ENCODE measurements around the gene CTNNBL1. TPM values are rescaled to one million over a fixed set of nuclear protein-coding genes. Genes with fewer than 3 reads are reported as not detected.
A peak's percentile ranks its signal among the peaks of the same experiment; 100 is the strongest.

CTNNBL1 gene
- polyA plus RNA-seq, 4 donors, result 36.2 to 66.5 (median 50.1) TPM

GRCh38 chr20:37872161-37872560 is 178.3 kb downstream of the CTNNBL1 start:
- peaks cover 7 to 66% (median 13%) of the 10 kb centered on the region in 3 donors for H3K36me3 ChIP-seq (ENCODE audit: control insufficient read depth in 3 of 3, insufficient read depth in 2 of 3, low read depth in 1 of 3, low read length in 3 of 3)
- H3K27ac ChIP-seq (ENCODE audit: low read depth in 1 of 3, low read length in 2 of 3), result no peak overlapping the region
- 92 to 94% (median 93%) methylated on average over 9 of the region's 9 CpGs for WGBS, 3 donors
- no peaks in the 10 kb centered on the region for H3K27me3 ChIP-seq (ENCODE audit: control insufficient read depth in 3 of 3, insufficient read depth in 3 of 3, low read length in 3 of 3)
- FAIRE-seq (no peak), DNase-seq (no peak)
- no peaks in the 10 kb centered on the region for H3K4me1 ChIP-seq (ENCODE audit: control insufficient read depth in 3 of 3, insufficient read depth in 2 of 3, low read depth in 1 of 3, low read length in 2 of 3)
- no peaks in the 10 kb centered on the region for H3K9me3 ChIP-seq (ENCODE audit: control insufficient read depth in 2 of 2, insufficient read depth in 1 of 2, low read depth in 1 of 2, low read length in 1 of 2)
- H3K4me3 ChIP-seq (ENCODE audit: low read depth in 1 of 3, low read length in 3 of 3), result no peak overlapping the region

- Histone ChIP-seq H3K4me3 (ENCODE audit: low read depth in 1 of 3, low read length in 3 of 3) (no peak overlapping the region), H3K36me3 (ENCODE audit: control insufficient read depth in 3 of 3, insufficient read depth in 2 of 3, low read depth in 1 of 3, low read length in 3 of 3) (peaks cover 7 to 61% (median 13%) of the 10 kb centered on the region in 3 donors), H3K27me3 (ENCODE audit: control insufficient read depth in 3 of 3, insufficient read depth in 3 of 3, low read length in 3 of 3) (no peaks in the 10 kb centered on the region), H3K4me1 (ENCODE audit: control insufficient read depth in 3 of 3, insufficient read depth in 2 of 3, low read depth in 1 of 3, low read length in 2 of 3) (peaks cover 0 to 12% (median 0%) of the 10 kb centered on the region in 3 donors), H3K9me3 (ENCODE audit: control insufficient read depth in 2 of 2, insufficient read depth in 1 of 2, low read depth in 1 of 2, low read length in 1 of 2) (no peaks in the 10 kb centered on the region), H3K27ac (ENCODE audit: low read depth in 1 of 3, low read length in 2 of 3) (no peak overlapping the region)
- DNase-seq (no peak), FAIRE-seq (no peak)
- 94 to 97% (median 96%) methylated on average over 11 of the region's 11 CpGs for WGBS, 3 donors
Observed at GRCh38 chr20:37873884-37874283, 180.1 kb downstream of the CTNNBL1 start.

GRCh38 chr20:37875460-37876175 is 181.8 kb downstream of the CTNNBL1 start:
- Histone ChIP-seq H3K36me3 (ENCODE audit: control insufficient read depth in 3 of 3, insufficient read depth in 2 of 3, low read depth in 1 of 3, low read length in 3 of 3) (peaks cover 7 to 48% (median 8%) of the 10 kb centered on the region in 3 donors), H3K4me1 (ENCODE audit: control insufficient read depth in 3 of 3, insufficient read depth in 2 of 3, low read depth in 1 of 3, low read length in 2 of 3) (peaks cover 0 to 20% (median 0%) of the 10 kb centered on the region in 3 donors), H3K4me3 (ENCODE audit: low read depth in 1 of 3, low read length in 3 of 3) (no peak overlapping the region), H3K9me3 (ENCODE audit: control insufficient read depth in 2 of 2, insufficient read depth in 1 of 2, low read depth in 1 of 2, low read length in 1 of 2) (no peaks in the 10 kb centered on the region), H3K27ac (ENCODE audit: low read depth in 1 of 3, low read length in 2 of 3) (no peak overlapping the region), H3K27me3 (ENCODE audit: control insufficient read depth in 3 of 3, insufficient read depth in 3 of 3, low read length in 3 of 3) (no peaks in the 10 kb centered on the region)
- FAIRE-seq (no peak), DNase-seq (no peak)
- WGBS, 3 donors, result 88 to 92% (median 91%) methylated on average over 24 of the region's 24 CpGs

- no peak for DNase-seq
- Histone ChIP-seq H3K9me3 (ENCODE audit: control insufficient read depth in 2 of 2, insufficient read depth in 1 of 2, low read depth in 1 of 2, low read length in 1 of 2) (no peaks in the 10 kb centered on the region), H3K27ac (ENCODE audit: low read depth in 1 of 3, low read length in 2 of 3) (no peak overlapping the region), H3K4me1 (ENCODE audit: control insufficient read depth in 3 of 3, insufficient read depth in 2 of 3, low read depth in 1 of 3, low read length in 2 of 3) (peaks cover 0 to 30% (median 0%) of the 10 kb centered on the region in 3 donors), H3K36me3 (ENCODE audit: control insufficient read depth in 3 of 3, insufficient read depth in 2 of 3, low read depth in 1 of 3, low read length in 3 of 3) (peaks cover 6 to 35% (median 6%) of the 10 kb centered on the region in 3 donors), H3K27me3 (ENCODE audit: control insufficient read depth in 3 of 3, insufficient read depth in 3 of 3, low read length in 3 of 3) (no peaks in the 10 kb centered on the region), H3K4me3 (ENCODE audit: low read depth in 1 of 3, low read length in 3 of 3) (no peak overlapping the region)
- no peak for FAIRE-seq
- 71 to 82% (median 73%) methylated on average over 7 of the region's 7 CpGs for WGBS, 3 donors
Observed at GRCh38 chr20:37876863-37877262, 183.0 kb downstream of the CTNNBL1 start.

DNA sequence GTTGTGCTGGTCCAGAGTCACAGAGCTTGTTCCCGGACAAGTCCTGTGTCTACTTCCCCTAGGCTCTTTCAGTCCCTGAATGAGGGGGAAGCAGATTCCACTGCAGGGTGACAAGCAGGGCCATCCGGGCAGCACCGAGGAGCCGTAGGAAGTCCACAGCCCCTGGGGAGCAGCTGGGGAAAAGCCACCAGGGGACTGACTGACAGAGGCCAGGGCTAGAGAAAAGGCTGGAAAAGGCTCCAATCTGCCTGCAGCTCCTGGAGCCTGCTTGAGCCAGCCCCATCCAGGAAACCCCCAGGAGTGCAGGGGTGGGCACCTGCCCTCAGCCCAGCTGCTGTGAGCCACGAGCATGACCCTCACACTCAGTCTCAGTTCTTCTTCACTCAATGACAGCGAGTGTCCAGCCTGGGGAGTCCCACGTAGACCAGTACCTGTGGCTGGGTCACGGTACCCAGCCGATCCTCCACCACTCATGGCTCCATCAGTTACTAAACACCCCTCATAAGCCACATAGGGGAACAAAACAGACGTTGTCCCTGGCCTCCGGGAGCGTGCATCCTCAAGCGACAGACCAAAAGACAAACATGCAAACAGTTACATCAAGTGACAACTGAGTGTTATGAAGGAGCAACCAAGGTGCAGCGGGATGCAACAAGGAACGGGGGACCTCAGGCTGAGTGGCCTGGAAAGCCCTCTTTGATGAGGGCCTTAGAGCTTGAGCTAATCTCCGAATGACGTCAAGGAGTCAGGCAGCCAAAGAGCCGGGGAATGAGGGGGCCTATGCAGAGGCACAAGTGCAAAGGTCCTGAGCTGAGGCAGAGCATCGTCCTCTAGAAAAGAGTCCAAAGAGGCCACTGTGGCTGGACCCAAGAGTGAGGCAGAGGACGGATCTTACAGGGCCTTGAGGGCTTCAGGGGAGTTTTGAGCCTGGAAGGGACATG is 184.3 kb downstream of the CTNNBL1 start:
- H3K27ac ChIP-seq (ENCODE audit: low read depth in 1 of 3, low read length in 2 of 3), result peak overlapping the region in 1 of 3 donors; percentile 51
- H3K36me3 ChIP-seq (ENCODE audit: control insufficient read depth in 3 of 3, insufficient read depth in 2 of 3, low read depth in 1 of 3, low read length in 3 of 3), result peaks cover 0 to 24% (median 3%) of the 10 kb centered on the region in 3 donors
- H3K9me3 ChIP-seq (ENCODE audit: control insufficient read depth in 2 of 2, insufficient read depth in 1 of 2, low read depth in 1 of 2, low read length in 1 of 2), result no peaks in the 10 kb centered on the region
- H3K4me3 ChIP-seq (ENCODE audit: low read depth in 1 of 3, low read length in 3 of 3), result no peak overlapping the region
- peaks cover 0 to 31% (median 0%) of the 10 kb centered on the region in 3 donors for H3K4me1 ChIP-seq (ENCODE audit: control insufficient read depth in 3 of 3, insufficient read depth in 2 of 3, low read depth in 1 of 3, low read length in 2 of 3)
- WGBS, 3 donors, result 66 to 70% (median 68%) methylated on average over 20 of the region's 20 CpGs
- FAIRE-seq, result no peak
- H3K27me3 ChIP-seq (ENCODE audit: control insufficient read depth in 3 of 3, insufficient read depth in 3 of 3, low read length in 3 of 3), result no peaks in the 10 kb centered on the region
- peak in 1 of 2 donors; percentile 85 for DNase-seq

DNA sequence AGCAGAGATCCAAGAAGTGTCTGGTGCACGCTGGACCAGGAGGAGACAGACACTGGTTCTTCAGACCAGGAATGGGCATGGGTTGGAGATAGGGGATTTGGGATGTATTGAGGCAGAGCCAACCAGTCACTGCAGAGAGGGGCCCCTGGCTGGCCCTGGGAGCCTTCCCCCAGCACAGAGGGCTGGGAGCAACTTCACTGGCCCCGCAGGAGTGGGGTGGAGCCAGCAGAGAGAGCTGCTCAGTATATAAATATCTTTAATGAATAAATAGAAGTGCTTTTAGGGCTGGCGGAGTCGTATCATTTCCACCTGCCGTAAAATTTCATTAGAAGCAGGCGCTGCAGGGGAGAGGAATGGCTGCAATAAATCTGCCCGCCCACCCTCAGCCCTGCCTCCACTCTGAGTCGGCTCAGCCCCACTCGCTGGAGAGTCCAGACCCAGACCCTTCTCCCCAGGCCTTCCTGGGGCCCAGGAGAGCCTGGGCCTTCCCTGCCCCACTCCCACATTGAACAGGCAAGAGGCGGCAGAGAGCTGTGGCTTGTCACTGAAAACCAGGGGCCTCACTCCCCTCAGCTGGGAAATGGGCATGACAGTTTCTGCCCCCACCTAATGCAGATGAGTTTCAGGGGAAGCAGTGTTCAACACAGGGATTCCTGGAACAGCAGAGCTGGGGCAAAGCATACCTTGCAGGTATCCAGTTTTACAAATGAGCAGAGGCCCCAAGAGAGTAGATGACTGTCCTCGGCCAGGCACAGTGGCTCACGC is 185.2 kb downstream of the CTNNBL1 start:
- no peaks in the 10 kb centered on the region for H3K27me3 ChIP-seq (ENCODE audit: control insufficient read depth in 3 of 3, insufficient read depth in 3 of 3, low read length in 3 of 3)
- DNase-seq (peak in 1 of 2 donors; percentile 41), FAIRE-seq (no peak)
- H3K4me3 ChIP-seq (ENCODE audit: low read depth in 1 of 3, low read length in 3 of 3), result no peak overlapping the region
- no peaks in the 10 kb centered on the region for H3K9me3 ChIP-seq (ENCODE audit: control insufficient read depth in 2 of 2, insufficient read depth in 1 of 2, low read depth in 1 of 2, low read length in 1 of 2)
- H3K27ac ChIP-seq (ENCODE audit: low read depth in 1 of 3, low read length in 2 of 3), result peak overlapping the region in 1 of 3 donors; percentile 51
- H3K36me3 ChIP-seq (ENCODE audit: control insufficient read depth in 3 of 3, insufficient read depth in 2 of 3, low read depth in 1 of 3, low read length in 3 of 3), result peaks cover 0 to 18% (median 0%) of the 10 kb centered on the region in 3 donors
- 59 to 65% (median 60%) methylated on average over 12 of the region's 12 CpGs for WGBS, 3 donors
- peaks cover 0 to 31% (median 0%) of the 10 kb centered on the region in 3 donors for H3K4me1 ChIP-seq (ENCODE audit: control insufficient read depth in 3 of 3, insufficient read depth in 2 of 3, low read depth in 1 of 3, low read length in 2 of 3)

GRCh38 chr20:37879843-37880242 is 186.0 kb downstream of the CTNNBL1 start:
- 73 to 100% (median 97%) methylated on average over 1 of the region's 1 CpG for WGBS, 3 donors
- no peaks in the 10 kb centered on the region for H3K9me3 ChIP-seq (ENCODE audit: control insufficient read depth in 2 of 2, insufficient read depth in 1 of 2, low read depth in 1 of 2, low read length in 1 of 2)

More at GRCh38 chr20:37879843-37880242, 186.0 kb downstream of the CTNNBL1 start:
- H3K27ac ChIP-seq (ENCODE audit: low read depth in 1 of 3, low read length in 2 of 3), result no peak overlapping the region
- H3K36me3 ChIP-seq (ENCODE audit: control insufficient read depth in 3 of 3, insufficient read depth in 2 of 3, low read depth in 1 of 3, low read length in 3 of 3), result peaks cover 0 to 11% (median 0%) of the 10 kb centered on the region in 3 donors
- FAIRE-seq (no peak), DNase-seq (no peak)
- H3K27me3 ChIP-seq (ENCODE audit: control insufficient read depth in 3 of 3, insufficient read depth in 3 of 3, low read length in 3 of 3), result no peaks in the 10 kb centered on the region
- no peak overlapping the region for H3K4me3 ChIP-seq (ENCODE audit: low read depth in 1 of 3, low read length in 3 of 3)
- peaks cover 0 to 31% (median 0%) of the 10 kb centered on the region in 3 donors for H3K4me1 ChIP-seq (ENCODE audit: control insufficient read depth in 3 of 3, insufficient read depth in 2 of 3, low read depth in 1 of 3, low read length in 2 of 3)

Measured in small intestine (tissue), 7 donors.